Fibroblast of villous mesenchyme (primary cell): ENCODE results near the gene RBM22. TPM values are rescaled to one million over a fixed set of nuclear protein-coding genes. Genes with fewer than 3 reads are reported as not detected.
A peak's percentile ranks its signal among the peaks of the same experiment; 100 is the strongest.

Experiments used
- DNase-seq: peaks from one replicate; pipeline ENCODE4 v3.0.0-alpha.2; 2010; ENCODE audit warnings: low read depth
- H3K4me3 ChIP-seq: 2 replicates; pipeline ENCODE4 v1.5.1; 2011; ENCODE audit warnings: low read depth, mild to moderate bottlenecking, low read length
- total RNA-seq: library from RNA; depleted of rRNA; stranded (reverse); fragments of >200 nt; gene quantifications from 2 replicates; pipeline ENCODE4 v1.2.3, GENCODE V29; 2012
- TF ChIP-seq, protein P1 (sequence below): IDR thresholded peaks from 2 replicates; pipeline ENCODE4 v1.5.1; 2012; ENCODE audit warnings: low read depth, mild to moderate bottlenecking, low read length; ENCODE audit not compliant: insufficient read depth

Gene RBM22
- total RNA-seq, 1 donor, result 29.8 TPM

DNA sequence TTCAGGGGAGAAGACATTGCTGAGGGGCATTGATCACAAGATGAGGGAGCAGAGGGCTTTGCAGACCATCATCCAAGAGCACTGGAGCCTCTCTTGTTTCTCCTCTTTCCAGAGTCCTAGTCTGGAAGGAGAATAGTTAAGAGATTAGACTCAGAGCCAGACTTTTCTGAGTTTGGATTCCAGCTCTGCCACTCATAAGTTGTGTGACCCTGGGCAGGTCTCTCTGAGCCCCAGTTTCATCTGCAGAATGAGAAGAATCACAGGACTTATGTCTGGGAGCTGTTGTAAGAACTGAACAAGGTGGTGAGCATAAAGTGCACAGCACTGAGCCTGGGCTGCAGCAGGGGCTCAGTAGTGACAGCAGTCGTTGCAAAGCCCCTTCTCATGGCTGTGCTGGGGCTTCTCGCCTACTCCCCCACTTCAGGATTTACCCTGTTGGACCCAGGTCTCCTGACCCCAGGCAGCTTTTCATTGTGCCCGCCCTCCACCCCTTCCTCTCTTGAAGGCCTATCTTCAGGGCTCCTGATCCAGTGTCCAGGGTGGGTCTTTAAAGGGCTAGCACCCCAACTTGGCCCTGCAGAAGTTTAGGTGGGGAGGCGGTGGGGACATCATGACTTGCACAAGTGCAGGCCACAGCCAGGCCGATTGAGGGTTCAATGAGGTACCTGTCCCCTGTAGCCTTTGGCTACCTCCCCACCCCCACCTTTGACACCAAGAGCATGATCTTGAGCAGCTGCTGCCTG, 58.9 kb downstream of the RBM22 start:
- TF ChIP-seq, protein P1, sequence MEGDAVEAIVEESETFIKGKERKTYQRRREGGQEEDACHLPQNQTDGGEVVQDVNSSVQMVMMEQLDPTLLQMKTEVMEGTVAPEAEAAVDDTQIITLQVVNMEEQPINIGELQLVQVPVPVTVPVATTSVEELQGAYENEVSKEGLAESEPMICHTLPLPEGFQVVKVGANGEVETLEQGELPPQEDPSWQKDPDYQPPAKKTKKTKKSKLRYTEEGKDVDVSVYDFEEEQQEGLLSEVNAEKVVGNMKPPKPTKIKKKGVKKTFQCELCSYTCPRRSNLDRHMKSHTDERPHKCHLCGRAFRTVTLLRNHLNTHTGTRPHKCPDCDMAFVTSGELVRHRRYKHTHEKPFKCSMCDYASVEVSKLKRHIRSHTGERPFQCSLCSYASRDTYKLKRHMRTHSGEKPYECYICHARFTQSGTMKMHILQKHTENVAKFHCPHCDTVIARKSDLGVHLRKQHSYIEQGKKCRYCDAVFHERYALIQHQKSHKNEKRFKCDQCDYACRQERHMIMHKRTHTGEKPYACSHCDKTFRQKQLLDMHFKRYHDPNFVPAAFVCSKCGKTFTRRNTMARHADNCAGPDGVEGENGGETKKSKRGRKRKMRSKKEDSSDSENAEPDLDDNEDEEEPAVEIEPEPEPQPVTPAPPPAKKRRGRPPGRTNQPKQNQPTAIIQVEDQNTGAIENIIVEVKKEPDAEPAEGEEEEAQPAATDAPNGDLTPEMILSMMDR, result no peak
- DNase-seq, result no peak
- H3K4me3 ChIP-seq, result peak overlapping the region; percentile 77

DNA sequence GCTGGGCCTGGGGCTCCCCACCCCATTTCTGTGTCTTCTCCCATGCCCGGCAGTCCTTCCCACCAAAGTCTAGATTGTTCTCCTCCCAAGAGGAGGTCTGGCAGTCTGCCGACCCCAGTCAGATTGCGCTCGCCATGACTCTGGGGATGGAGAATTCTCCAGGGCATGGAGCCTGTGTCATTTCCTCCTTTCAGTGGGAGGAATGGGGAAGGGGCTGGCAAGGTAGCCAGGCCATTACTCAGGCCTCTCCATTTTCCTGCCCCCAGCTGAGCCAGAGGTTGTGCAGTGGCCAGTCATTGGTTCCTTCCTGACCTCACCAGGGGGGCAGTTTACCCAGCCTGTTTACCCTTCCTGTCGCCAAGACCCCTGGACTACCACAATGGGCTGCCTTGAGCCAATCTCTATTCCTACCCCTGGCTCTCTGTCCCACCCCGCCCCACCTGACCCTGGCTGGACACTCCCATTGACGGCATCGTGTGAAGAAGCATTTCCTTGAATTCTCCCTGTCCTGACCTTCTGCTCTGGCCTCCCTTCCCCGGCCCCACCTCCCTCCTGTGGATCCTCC, 59.8 kb downstream of the RBM22 start:
- DNase-seq, result peak; percentile 80
- TF ChIP-seq, protein P1, result no peak
- peak overlapping the region; percentile 77 for H3K4me3 ChIP-seq

Other genes starting within 250 kb of the RBM22 start
- gene NDST1, start 192.9 kb downstream of the RBM22 start, total RNA-seq, result 87.2 and 89.5 TPM in 2 replicates
- gene SYNPO, start 60.4 kb downstream of the RBM22 start, total RNA-seq, result 7.3 and 10.6 TPM in 2 replicates
- gene MYOZ3, start 39.8 kb downstream of the RBM22 start, total RNA-seq, result under 0.01 TPM in 2 replicates
- gene DCTN4, start 58.0 kb upstream of the RBM22 start, total RNA-seq, result 48.3 and 66.1 TPM in 2 replicates
- gene SMIM3, start 77.7 kb upstream of the RBM22 start, total RNA-seq, result 41.5 and 49.9 TPM in 2 replicates
- gene IRGM, start 145.5 kb upstream of the RBM22 start, total RNA-seq, result 0.32 TPM in 1 of 2 replicates, not detected in the other
- gene ZNF300, start 203.9 kb upstream of the RBM22 start, total RNA-seq, result 5.2 and 6.9 TPM in 2 replicates